H1 (cell line): ENCODE data around the gene LMNTD2. TPM values are rescaled to one million over a fixed set of nuclear protein-coding genes. Genes with fewer than 3 reads are reported as not detected.

Experiments
- ASH2L ChIP-seq: fragments of 200-600, 300-600 bp; sonication (generic); IDR thresholded peaks from one replicate; pipeline ENCODE4 v1.7.1; 2017; ENCODE audit warnings: low read length
- BRCA1 ChIP-seq: IDR thresholded peaks from 2 replicates; pipeline ENCODE4 v1.6.1; 2012; ENCODE audit warnings: low read depth, low read length, improper control_type of control experiment
- CBX5 ChIP-seq: fragments of 300-800, 300-1000 bp; sonication (generic); IDR thresholded peaks from 2 replicates; pipeline ENCODE4 v1.7.1; 2016; ENCODE audit warnings: antibody characterized with exemption, low read length, low read depth
- CEBPB ChIP-seq: IDR thresholded peaks from 2 replicates; pipeline ENCODE4 v1.6.1; 2012; ENCODE audit warnings: low read depth, low read length
- NANOG ChIP-seq: IDR thresholded peaks from 2 replicates; pipeline ENCODE4 v1.6.1; 2011; ENCODE audit warnings: low read length, low read depth, mild to moderate bottlenecking, inconsistent platforms; ENCODE audit not compliant: insufficient read depth, poor library complexity, severe bottlenecking
- PHF8 ChIP-seq: fragments of 200-600 bp; sonication (generic); conservative IDR thresholded peaks from 2 replicates; pipeline ENCODE4 v1.7.1; 2012; ENCODE audit warnings: low read depth, mild to moderate bottlenecking, inconsistent platforms, low read length, moderate library complexity
- POLR2AphosphoS5 ChIP-seq: IDR thresholded peaks from 2 replicates; pipeline ENCODE4 v1.6.1; 2011; ENCODE audit warnings: low read depth, low read length
- SRF ChIP-seq: IDR thresholded peaks from 2 replicates; pipeline ENCODE4 v1.6.1; 2011; ENCODE audit warnings: mild to moderate bottlenecking, low read depth, low read length, moderate library complexity
- TAF7 ChIP-seq: optimal IDR thresholded peaks from 2 replicates; pipeline ENCODE3; 2011; ENCODE audit warnings: low read depth, mild to moderate bottlenecking, inconsistent platforms, low read length, moderate library complexity, borderline replicate concordance
- TBP ChIP-seq: IDR thresholded peaks from 2 replicates; pipeline ENCODE4 v1.6.1; 2011; ENCODE audit warnings: low read depth, low read length, improper control_type of control experiment
- ZNF274 ChIP-seq: IDR thresholded peaks from 2 replicates; pipeline ENCODE4 v1.7.0; 2012; ENCODE audit warnings: low read length, borderline replicate concordance; ENCODE audit errors: extremely low read depth
- polyA plus RNA-seq, 7 experiments: library from polyadenylated mRNA; depleted of rRNA in 3 of 7; stranded (reverse) in 5 of 7; unstranded in 2 of 7; fragments of >200 nt in 5 of 7; fragments of 200-250 nt in 2 of 7; gene quantifications; 1 replicate in 5 of 7; 2 replicates in 1 of 7; 4 replicates in 1 of 7; pipeline versions ENCODE4 v1.2.1 to v1.2.3, GENCODE V29; 2011 to 2013; ENCODE audit warnings: missing spikeins in 2 of 7, mixed read lengths in 2 of 7
- total RNA-seq: library from RNA; stranded (reverse); fragmentation: NEBNext Ultra II Directional; extraction: Animal tissue kit (Norgen Biotek cat#: 25700); gene quantifications from 2 replicates; pipeline ENCODE4 v1.2.1, GENCODE V29; 2021

The LMNTD2 gene
- total and polyA plus RNA-seq, 2 of the 8 experiments (the other 6 are each of a cell fraction or from before 2014, with no cell fraction given), result 1.6 to 3.1 TPM

- TF ChIP-seq TBP (no peak), TAF7 (no peak), PHF8 (no peak), BRCA1 (no peak), CEBPB (no peak), ZNF274 (no peak), CBX5 (no peak), SRF (no peak), POLR2AphosphoS5 (no peak), ASH2L (no peak), NANOG (no peak)
- TF ChIP-seq, all 59 proteins: peak for 0
Measured at GRCh38 chr11:605286-606129, 45.0 kb upstream of the LMNTD2 start (continued).
